Motor neuron (in vitro differentiated cells): ENCODE measurements around the gene ISG20. TPM values are rescaled to one million over a fixed set of nuclear protein-coding genes. Genes with fewer than 3 reads are reported as not detected.
A peak's percentile ranks its signal among the peaks of the same experiment; 100 is the strongest.
"Not testable (repeated sequence)": the region's sequence is repeated elsewhere in the genome, so short reads cannot be mapped to it uniquely, and the experiment has no call there.

ENCODE experiments used
- ATAC-seq, 8 experiments: fragments of 200-7000 bp; cut with Tn5 transposase; replicated peaks in 6 of 8; 2 replicates each; pipeline ENCODE4 v1.8.0; 2021; ENCODE audit warnings: mild to moderate bottlenecking in 8 of 8, moderate library complexity in 8 of 8
- H3K27ac ChIP-seq, 2 donors: fragments of 250-450 bp; sonication (Bioruptor Pico); 2 replicates each; pipeline ENCODE4 v1.9.0; 2021; ENCODE audit warnings: antibody characterized with exemption in 2 of 2, mild to moderate bottlenecking in 2 of 2, moderate library complexity in 1 of 2
- H3K4me1 ChIP-seq, 2 donors: fragments of 250-450 bp; sonication (Bioruptor Pico); replicated peaks in 1 of 2; 2 replicates each; pipeline ENCODE4 v1.6.1; 2021; ENCODE audit warnings: antibody characterized with exemption in 2 of 2, mild to moderate bottlenecking in 2 of 2, moderate library complexity in 1 of 2
- H3K4me3 ChIP-seq, 5 donors: fragments of 250-450 bp; sonication (Bioruptor Pico); 2 replicates each; pipeline ENCODE4 v1.9.0; 2021; ENCODE audit warnings: antibody characterized with exemption in 5 of 5, mild to moderate bottlenecking in 5 of 5, moderate library complexity in 4 of 5
- WGBS, 10 experiments: fragments of 450-650 bp; shearing (Covaris generic); methylation state at CpG; one replicate each; pipeline ENCODE4 v1.0.0; 2022; 5-methylcytosine and 5-hydroxymethylcytosine counted together
- in situ Hi-C, 9 experiments: fragments of 400-800 bp; cut with MboI; loops; one replicate each; pipeline ENCODE4 v1.15.0; 2021; ENCODE audit warnings: low sequenced_read_pairs in 9 of 9, low pct_unique_long_range_greater_than_20kb in 2 of 9; ENCODE audit not compliant: unreplicated experiment in 9 of 9
- total RNA-seq, 8 experiments: library from RNA; unstranded; fragments of 300-600 nt; gene quantifications; 2 replicates each; pipeline versions ENCODE4 v1.2.3 to v1.2.4, GENCODE V29; 2022

Gene ISG20
- total RNA-seq, 8 experiments from 2014 or later = 0.69 to 12.9 (median 2.5) TPM

GRCh38 chr15:88630798-88631463 is 7.9 kb upstream of the ISG20 start:
- 50 to 100% (median 86%) methylated on average over 1 to 6 of the region's 7 CpGs; no CpG with 5 or more reads in 4 of the 10 experiments for WGBS, 10 experiments
- no peaks in the 10 kb centered on the region for H3K4me1 ChIP-seq
- no peak overlapping the region for H3K4me3 ChIP-seq
- in situ Hi-C loops = no loop called here
- H3K27ac ChIP-seq = no peak overlapping the region
- no peak for ATAC-seq

DNA sequence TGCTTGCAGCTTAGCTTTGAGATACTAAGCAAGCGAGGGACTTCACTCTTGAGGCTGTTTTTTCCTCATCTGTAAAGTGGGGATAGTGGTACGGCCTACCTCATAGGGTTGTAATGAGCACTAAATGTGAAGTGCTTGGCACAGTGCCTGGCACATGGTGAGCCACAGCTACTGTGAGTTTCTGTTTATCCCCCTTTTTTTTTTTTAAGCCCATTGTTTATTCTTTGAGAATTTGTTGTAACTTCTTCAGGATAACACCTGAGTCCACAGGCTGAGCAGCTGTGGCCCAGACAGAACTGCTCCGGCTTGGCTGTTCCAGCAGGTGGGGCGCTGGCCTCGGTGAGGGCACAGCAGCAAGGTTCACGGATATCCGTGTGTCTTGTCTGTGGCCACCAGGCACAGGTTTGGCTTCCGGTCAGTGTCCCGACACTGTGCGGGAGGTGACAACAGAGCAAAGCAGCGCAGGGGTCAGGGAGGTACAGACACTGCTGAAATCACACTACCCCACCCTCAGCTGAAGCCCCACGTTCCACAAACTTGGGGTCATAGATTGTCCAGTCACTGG is 7.3 kb upstream of the ISG20 start:
- Histone ChIP-seq H3K4me3 (no peak overlapping the region), H3K4me1 (no peaks in the 10 kb centered on the region), H3K27ac (no peak overlapping the region)
- 90 to 96% (median 95%) methylated on average over 4 to 8 of the region's 12 CpGs; no CpG with 5 or more reads in 4 of the 10 experiments for WGBS, 10 experiments
- in situ Hi-C loops = no loop called here
- ATAC-seq = no peak

- in situ Hi-C loops, H3K27ac ChIP-seq, ATAC-seq, H3K4me3 ChIP-seq, H3K4me1 ChIP-seq: not testable (repeated sequence)
- WGBS, 10 experiments = 70 to 100% (median 96%) methylated on average over 1 to 7 of the region's 7 CpGs; no CpG with 5 or more reads in 1 of the 10 experiments
These were observed 6.0 kb upstream of the ISG20 start for GRCh38 chr15:88632797-88633196.

- Histone ChIP-seq H3K4me3 (no peak overlapping the region), H3K4me1 (peaks cover 10 to 12% of the 10 kb centered on the region in 2 donors), H3K27ac (no peak overlapping the region)
- 60 to 100% (median 88%) methylated on average over 1 to 2 of the region's 2 CpGs; no CpG with 5 or more reads in 3 of the 10 experiments for WGBS, 10 experiments
- in situ Hi-C loops = no loop called here
- ATAC-seq = no peak
These were observed 4.4 kb upstream of the ISG20 start for GRCh38 chr15:88634449-88634848.

DNA sequence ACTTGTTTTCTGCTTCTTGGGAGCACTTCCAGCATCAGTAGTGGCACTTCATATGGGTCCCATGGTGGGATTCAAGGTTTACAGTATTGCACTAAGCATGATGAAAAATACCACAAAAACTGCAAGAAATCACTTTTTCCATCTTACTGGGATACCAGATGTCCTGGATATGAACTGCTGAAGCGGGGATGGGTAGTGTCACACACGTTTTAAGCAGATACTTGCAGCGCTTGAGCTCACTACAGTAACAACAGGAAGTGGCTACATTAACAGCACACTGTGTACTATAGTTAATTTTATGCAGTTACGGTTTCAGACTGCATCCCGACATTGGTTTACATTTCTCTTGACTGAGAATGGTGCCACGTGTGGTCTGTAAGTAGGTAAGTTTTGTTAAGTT is 3.5 kb upstream of the ISG20 start:
- in situ Hi-C loops = no loop called here
- no peak overlapping the region for H3K4me3 ChIP-seq
- whole genome bisulfite sequencing, 10 experiments = 33 to 100% (median 78%) methylated on average over 1 to 6 of the region's 6 CpGs; no CpG with 5 or more reads in 2 of the 10 experiments
- H3K27ac ChIP-seq = no peak overlapping the region
- peaks cover 12 to 13% of the 10 kb centered on the region in 2 donors for H3K4me1 ChIP-seq
- no peak for ATAC-seq

DNA sequence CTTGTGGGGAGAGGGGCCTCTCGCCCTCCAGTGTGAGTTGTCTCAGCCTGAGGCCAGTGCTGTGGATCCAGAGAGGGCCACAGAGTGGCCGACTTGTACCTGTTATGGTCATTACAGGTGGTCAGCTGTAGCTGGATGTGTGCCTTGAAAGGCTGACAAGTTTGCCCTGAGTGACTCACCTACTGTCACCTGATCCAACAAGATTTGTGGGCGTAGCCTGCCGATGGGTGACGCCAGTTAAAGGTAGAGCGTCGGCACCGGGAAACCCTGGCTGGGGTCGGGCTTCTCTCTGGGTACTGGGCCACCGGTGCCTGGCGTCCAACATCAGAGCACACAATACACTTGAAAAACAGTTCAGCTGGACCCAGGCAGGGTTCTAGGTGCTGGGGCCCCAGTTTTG is 2.8 kb upstream of the ISG20 start:
- 86 to 100% (median 90%) methylated on average over 1 to 11 of the region's 11 CpGs; no CpG with 5 or more reads in 5 of the 10 experiments for WGBS, 10 experiments
- H3K27ac ChIP-seq = no peak overlapping the region
- no peak overlapping the region for H3K4me3 ChIP-seq
- in situ Hi-C loops = no loop called here
- H3K4me1 ChIP-seq = peaks cover 12 to 13% of the 10 kb centered on the region in 2 donors
- no peak for ATAC-seq

DNA sequence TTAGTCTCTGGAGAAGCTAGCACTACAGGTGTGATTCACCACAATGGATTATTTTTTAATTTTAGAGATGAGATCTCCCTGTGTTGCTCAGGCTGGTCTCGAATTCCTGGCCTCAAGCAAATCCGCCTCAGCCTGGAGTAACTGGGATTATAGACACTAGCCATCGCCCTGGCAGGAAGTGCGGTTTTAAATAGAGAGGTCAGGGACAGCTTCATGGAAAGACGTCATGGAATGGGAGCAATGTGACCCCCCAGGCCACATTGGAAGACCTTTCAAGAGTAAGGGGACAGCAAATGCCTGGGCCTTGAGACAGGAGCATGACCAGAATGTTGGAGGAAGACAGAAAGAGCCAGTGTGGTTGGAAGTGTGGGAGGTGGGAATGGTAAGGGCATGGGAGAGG is 2.2 kb upstream of the ISG20 start:
- H3K27ac ChIP-seq = no peak overlapping the region
- no peak for ATAC-seq
- WGBS, 10 experiments = 70 to 100% (median 93%) methylated on average over 1 to 5 of the region's 5 CpGs; no CpG with 5 or more reads in 4 of the 10 experiments

DNA sequence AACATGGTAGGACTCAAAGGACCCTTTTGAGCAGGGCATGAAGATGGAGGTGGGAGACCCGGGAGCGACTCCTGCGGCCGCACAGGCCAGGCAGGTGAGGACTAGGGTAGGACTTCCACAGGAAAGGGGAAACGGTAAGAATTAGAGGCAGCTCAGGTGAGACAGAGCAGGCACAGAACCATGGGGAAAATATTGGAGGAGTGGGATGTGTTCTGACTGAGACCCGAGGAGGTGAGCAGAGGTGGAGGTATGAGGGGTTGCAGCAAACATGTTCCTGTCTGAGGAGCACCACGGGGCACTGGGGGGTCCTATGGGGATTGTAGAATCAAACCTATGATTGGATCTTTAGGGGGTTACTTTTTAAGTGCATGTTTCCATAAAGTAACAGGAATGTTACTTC is 1.4 kb upstream of the ISG20 start:
- Histone ChIP-seq H3K4me1 (peaks cover 12 to 13% of the 10 kb centered on the region in 2 donors), H3K27ac (no peak overlapping the region), H3K4me3 (no peak overlapping the region)
- no peak for ATAC-seq
- 43 to 100% (median 73%) methylated on average over 2 to 5 of the region's 7 CpGs; no CpG with 5 or more reads in 4 of the 10 experiments for WGBS, 10 experiments
- in situ Hi-C loops = no loop called here

More for the DNA sequence above, 2.2 kb upstream of the ISG20 start:
- peaks cover 12 to 13% of the 10 kb centered on the region in 2 donors for H3K4me1 ChIP-seq
- in situ Hi-C loops = no loop called here
- H3K4me3 ChIP-seq = no peak overlapping the region

DNA sequence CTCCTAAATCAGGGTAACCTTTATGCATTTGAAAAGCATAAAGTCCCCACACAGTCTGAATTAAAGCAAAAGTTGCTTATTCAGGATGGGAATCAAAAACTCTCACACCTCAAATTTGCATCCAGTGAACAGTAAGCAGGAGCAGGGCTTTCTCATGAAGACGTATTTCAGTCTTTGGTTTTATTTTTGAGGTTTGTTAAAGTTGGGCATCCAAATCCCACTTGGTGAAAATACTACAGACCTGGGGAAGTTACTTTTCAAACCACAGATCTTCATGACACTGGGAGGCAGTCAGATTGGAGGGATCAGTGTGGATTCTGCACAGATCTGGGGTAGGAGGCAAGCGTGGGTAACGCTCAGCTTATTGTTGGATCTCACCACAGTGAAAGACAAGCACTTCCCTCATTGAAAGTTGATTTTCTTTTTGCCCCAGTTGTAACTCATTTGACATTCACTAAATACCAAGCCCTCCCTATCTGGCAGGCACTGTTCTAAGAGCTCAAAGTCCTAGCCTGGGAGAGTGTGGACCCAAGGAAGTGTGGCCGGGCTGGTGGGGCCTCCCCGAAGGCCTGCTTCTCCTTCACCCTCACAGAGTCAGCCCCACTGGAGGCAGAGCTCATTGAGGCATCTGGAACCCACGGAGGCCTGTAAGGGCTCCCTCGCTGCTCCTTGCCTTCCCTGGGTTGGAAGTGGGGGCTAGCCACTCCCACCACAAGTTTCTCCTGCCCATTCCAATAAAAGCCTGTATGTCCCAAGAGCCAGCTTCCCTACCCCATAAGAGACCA is 783 bp upstream of the ISG20 start:
- 27 to 92% (median 78%) methylated on average over 1 to 5 of the region's 7 CpGs; no CpG with 5 or more reads in 4 of the 10 experiments for WGBS, 10 experiments
- Histone ChIP-seq H3K4me3 (no peak overlapping the region), H3K4me1 (peaks cover 12 to 13% of the 10 kb centered on the region in 2 donors), H3K27ac (peak overlapping the region; percentile 20 to 23)
- ATAC-seq = peak in 4 of 8 experiments; percentile 2 to 28 (median 28)
- in situ Hi-C loops = no loop called here

- Histone ChIP-seq H3K4me1 (peaks cover 12 to 13% of the 10 kb centered on the region in 2 donors), H3K4me3 (no peak overlapping the region), H3K27ac (no peak overlapping the region)
- in situ Hi-C loops = no loop called here
- no peak for ATAC-seq
- 72 to 100% (median 90%) methylated on average over 1 to 7 of the region's 12 CpGs for WGBS, 10 experiments
These were observed 3.2 kb downstream of the ISG20 start for GRCh38 chr15:88641959-88642452.

DNA sequence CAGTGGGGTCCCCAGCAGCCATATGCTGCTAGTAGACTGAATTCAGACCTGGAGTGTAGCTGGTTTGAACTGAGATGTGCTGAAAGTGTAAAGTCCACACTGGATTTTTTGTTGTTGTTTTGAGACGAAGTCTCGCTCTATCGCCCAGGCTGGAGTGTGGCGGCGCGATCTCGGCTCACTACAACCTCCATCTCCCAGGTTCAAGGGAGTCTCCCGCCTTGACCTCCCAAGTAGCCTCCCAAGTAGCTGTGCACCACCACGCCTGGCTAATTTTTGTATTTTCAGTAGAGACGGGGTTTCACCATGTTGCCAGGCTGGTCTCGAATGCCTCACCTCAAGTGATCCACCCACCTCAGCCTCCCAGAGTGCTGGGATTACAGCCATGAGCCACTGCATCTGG is 3.7 kb downstream of the ISG20 start:
- in situ Hi-C loops, H3K27ac ChIP-seq, ATAC-seq, H3K4me3 ChIP-seq: not testable (repeated sequence)
- H3K4me1 ChIP-seq = peaks cover 12 to 14% of the 10 kb centered on the region in 2 donors
- 80 to 100% (median 97%) methylated on average over 2 to 10 of the region's 11 CpGs; no CpG with 5 or more reads in 7 of the 10 experiments for WGBS, 10 experiments

GRCh38 chr15:88644741-88645140 is 5.9 kb downstream of the ISG20 start:
- Histone ChIP-seq H3K27ac (no peak overlapping the region), H3K4me3 (no peak overlapping the region)
- 67 to 96% (median 84%) methylated on average over 1 to 9 of the region's 9 CpGs; no CpG with 5 or more reads in 2 of the 10 experiments for WGBS, 10 experiments

More at GRCh38 chr15:88644741-88645140, 5.9 kb downstream of the ISG20 start:
- H3K4me1 ChIP-seq = peaks cover 0 to 13% of the 10 kb centered on the region in 2 donors
- in situ Hi-C loops = no loop called here
- no peak for ATAC-seq
